GM21515 (cell line): ENCODE data around the gene DEFB128.

Experiments used
- ATAC-seq: cut with Tn5 transposase; IDR thresholded peaks from one replicate; pipeline ENCODE4 v1.9.1; 2021; ENCODE audit not compliant: unreplicated experiment

DEFB128 gene

GRCh38 chr20:157154-157553 lies 32.4 kb downstream of the DEFB128 start, which contains the start of gene DEFB127:
DEFB127 (plus strand) TSS chr20:157454; CDS start chr20:157545, 91 bp downstream.
- ATAC-seq: no peak

- no peak for ATAC-seq
Observed at GRCh38 chr20:152131-152530, 37.4 kb downstream of the DEFB128 start.

GRCh38 chr20:145877-146276 lies 43.6 kb downstream of the DEFB128 start:
- no peak for ATAC-seq

- ATAC-seq: no peak
Observed at GRCh38 chr20:142290-142689, 47.2 kb downstream of the DEFB128 start, which contains the start of gene DEFB126. DEFB126 (plus strand) TSS chr20:142590; CDS start chr20:142629, 39 bp downstream.
